Endothelial cell of umbilical vein (primary cell): ENCODE measurements around the gene TMEM33.

ENCODE experiments used
- CTCF ChIP-seq, 2 donors: IDR thresholded peaks; 1 replicate in 1 of 2; 2 replicates in 1 of 2; pipeline ENCODE4 v1.5.1; 2011; ENCODE audit warnings: low read length in 2 of 2, mild to moderate bottlenecking in 2 of 2, moderate library complexity in 2 of 2, control low read depth in 1 of 2, inconsistent platforms in 1 of 2, low read depth in 1 of 2; ENCODE audit not compliant: insufficient read depth in 1 of 2; ENCODE audit errors: extremely low read depth in 1 of 2
- EZH2 ChIP-seq: IDR thresholded peaks from 2 replicates; pipeline ENCODE4 v1.6.1; 2012; ENCODE audit warnings: borderline replicate concordance, low read depth, mild to moderate bottlenecking, moderate library complexity, low read length, inconsistent platforms; ENCODE audit not compliant: severe bottlenecking
- POLR2A ChIP-seq: IDR thresholded peaks from 2 replicates; pipeline ENCODE4 v1.6.1; 2012; ENCODE audit warnings: low read depth, mild to moderate bottlenecking, control low read depth, low read length
- POLR2AphosphoS5 ChIP-seq: IDR thresholded peaks from 2 replicates; pipeline ENCODE4 v1.6.1; 2012; ENCODE audit warnings: low read depth, mild to moderate bottlenecking, control low read depth, low read length, moderate library complexity; ENCODE audit not compliant: insufficient read depth

GRCh38 chr4:41989994-41990364, 54.8 kb downstream of the TMEM33 start:
- TF ChIP-seq CTCF (IDR thresholded peaks at IDR 0.05; ENCODE audit: extremely low read depth in 1 of 2, insufficient read depth in 1 of 2, low read depth in 1 of 2, low read length in 2 of 2) (no peak), POLR2AphosphoS5 (no peak), POLR2A (no peak), EZH2 (no peak)
